HG02678 (cell line): ENCODE measurements around the gene TEN1.
A peak's percentile ranks its signal among the peaks of the same experiment; 100 is the strongest.
"Not testable (repeated sequence)": the region's sequence is repeated elsewhere in the genome, so short reads cannot be mapped to it uniquely, and the experiment has no call there.

Source experiments
- ATAC-seq: cut with Tn5 transposase; IDR thresholded peaks from one replicate; pipeline ENCODE4 v1.9.1; 2021; ENCODE audit warnings: mild to moderate bottlenecking, moderate library complexity; ENCODE audit not compliant: unreplicated experiment

Gene TEN1, protein sequence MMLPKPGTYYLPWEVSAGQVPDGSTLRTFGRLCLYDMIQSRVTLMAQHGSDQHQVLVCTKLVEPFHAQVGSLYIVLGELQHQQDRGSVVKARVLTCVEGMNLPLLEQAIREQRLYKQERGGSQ

GRCh38 chr17:75978938-75979704 lies at the start of gene TEN1, which contains the start of gene ACOX1:
TEN1 (plus strand) TSS chr17:75979240; CDS start chr17:75986193, 6,953 bp downstream.
ACOX1 (minus strand) TSS chr17:75979166; CDS start chr17:75979073, 93 bp downstream.
- ATAC-seq: peak; percentile 88

- no peak for ATAC-seq
Measured at GRCh38 chr17:75931062-75931461, 48.0 kb upstream of the TEN1 start.

DNA sequence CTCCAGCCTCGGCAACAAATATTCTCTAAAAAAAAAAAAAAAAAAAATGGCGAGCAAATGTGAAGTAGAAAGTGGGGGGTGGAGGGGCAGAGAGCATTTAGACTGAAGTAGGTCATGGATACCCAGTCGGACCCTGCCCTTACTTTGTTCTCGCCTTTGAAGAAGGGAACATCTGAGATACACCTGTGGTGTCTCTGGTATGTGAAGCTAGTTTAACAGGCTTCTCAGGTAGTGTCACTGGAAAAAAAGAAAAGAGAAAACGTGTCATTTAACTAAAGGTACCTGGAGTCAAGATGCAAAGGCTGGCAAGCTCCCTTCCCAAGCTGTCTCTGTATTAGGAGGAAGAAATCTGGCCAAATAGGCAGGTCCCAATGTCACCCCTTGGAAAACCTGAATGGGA lies 46.2 kb upstream of the TEN1 start:
- no peak for ATAC-seq

GRCh38 chr17:75933808-75934207 lies 45.2 kb upstream of the TEN1 start:
- ATAC-seq: no peak

- no peak for ATAC-seq
Measured at GRCh38 chr17:75937652-75938051, 41.4 kb upstream of the TEN1 start.

DNA sequence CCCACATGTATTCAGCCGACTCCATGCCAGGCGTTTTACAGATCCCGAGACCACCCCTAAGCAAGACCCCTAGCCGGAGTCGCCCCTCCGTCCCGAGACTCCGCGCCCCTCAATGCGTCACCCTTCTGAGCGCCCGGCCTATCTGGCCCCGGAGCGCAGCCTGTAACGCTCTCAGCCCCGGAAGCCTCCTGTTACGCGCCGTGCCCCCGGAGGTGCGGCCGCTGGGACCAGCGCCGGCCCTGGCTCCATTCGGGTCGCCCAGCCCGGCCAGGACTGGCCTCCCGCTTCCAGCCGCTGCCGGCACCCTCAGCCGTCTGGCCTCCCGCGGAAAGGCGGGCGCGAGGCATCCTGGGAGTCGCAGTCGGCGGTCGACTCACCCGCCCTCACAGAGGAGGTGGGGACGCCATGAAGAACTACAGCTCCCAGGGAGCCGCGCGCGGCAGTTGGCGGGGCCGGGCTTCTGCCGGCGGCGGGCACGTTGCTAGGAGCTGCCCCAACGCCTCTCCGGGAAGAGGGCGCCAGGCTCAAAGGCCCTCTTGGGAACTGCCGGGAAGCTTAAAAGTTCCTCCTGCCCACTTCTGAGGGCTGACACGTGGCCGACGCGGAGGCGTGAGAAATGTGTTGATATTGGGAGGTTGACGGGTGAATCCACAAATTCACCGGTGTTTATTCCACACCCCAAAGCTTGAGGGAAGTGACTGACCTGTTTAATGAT lies 38.2 kb upstream of the TEN1 start, which contains the start of gene FBF1:
Gene FBF1, minus strand, starts transcription at position 316 of the 715 bp plus-strand sequence. CDS start 2,893 bp downstream, outside the sequence.
- peak; percentile 94 for ATAC-seq

DNA sequence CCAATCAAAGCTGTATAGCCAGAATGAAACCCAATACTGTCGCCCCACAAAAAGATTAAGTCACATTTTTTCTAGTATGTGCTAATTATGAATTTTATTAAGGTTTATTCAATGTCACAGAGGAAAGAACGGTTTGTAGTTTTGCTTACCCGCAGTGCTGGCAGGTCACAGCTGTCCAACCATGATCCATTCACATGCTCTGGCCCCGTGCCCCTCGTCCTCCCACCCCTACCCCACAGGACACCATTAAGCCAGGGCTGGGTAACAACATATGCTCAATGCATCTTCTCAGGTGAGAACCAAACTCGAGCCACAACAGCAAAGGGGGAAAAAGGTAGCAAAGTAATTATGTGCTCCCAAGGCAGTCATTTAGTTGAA lies 37.6 kb upstream of the TEN1 start:
- ATAC-seq: no peak

DNA sequence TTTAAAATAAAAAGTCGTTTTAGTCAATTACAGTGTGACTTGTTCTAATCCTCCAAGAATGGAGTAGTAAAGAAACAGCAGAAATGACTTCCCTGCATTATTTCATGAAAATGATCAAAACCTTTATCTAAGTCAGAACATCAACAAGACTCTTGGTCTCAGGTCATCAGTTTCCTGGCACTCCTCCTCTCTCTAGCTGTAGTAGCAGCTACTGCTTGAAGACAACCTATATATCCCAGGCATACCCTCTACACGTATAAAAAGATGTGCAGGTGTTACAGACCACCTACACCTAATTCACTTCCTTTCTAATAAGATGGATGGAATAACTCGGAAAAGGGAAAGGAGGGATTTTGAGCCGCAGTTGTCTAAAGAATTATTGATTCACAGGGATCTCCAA lies 36.6 kb upstream of the TEN1 start:
- ATAC-seq: no peak

- ATAC-seq: no peak
Measured at GRCh38 chr17:75943491-75943890, 35.5 kb upstream of the TEN1 start.

DNA sequence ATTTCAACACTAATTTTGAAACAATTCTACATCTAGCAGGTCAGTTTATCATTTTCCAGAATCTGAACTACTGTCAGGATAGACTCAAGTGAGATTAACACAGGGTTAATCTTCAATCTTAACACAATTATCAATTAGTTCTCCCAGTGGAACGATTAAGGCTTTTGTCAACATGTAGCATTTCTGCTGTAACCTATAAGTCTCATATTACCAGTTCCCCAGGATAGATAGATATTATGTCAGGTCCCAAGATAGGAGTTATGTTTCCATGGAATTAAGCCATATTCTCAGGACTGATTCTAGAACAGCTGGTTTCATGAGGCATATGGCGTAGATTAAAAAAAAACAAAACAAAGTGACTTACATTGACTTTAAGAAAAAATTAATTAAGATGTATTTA lies 33.8 kb upstream of the TEN1 start:
- ATAC-seq: no peak

DNA sequence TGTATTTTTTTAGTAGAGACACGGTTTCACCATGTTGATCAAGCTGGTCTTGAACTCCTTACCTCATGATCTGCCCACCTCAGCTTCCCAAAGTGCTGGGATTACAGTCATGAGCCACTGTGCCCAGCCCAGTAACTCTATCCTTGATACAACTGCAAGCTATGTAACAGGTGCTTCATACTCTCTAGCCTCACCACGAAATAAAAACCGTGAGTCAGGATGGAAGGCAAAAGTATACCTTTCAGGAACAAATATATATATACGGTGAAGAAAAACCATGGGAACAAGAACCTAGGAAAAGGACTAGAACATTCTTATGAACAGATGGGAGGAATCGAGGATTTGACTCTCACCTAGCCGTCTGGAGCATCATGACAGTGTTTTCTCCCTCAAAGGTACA lies 28.6 kb upstream of the TEN1 start:
- no peak for ATAC-seq

- no peak for ATAC-seq
Measured at GRCh38 chr17:75950855-75951554, 28.0 kb upstream of the TEN1 start.

DNA sequence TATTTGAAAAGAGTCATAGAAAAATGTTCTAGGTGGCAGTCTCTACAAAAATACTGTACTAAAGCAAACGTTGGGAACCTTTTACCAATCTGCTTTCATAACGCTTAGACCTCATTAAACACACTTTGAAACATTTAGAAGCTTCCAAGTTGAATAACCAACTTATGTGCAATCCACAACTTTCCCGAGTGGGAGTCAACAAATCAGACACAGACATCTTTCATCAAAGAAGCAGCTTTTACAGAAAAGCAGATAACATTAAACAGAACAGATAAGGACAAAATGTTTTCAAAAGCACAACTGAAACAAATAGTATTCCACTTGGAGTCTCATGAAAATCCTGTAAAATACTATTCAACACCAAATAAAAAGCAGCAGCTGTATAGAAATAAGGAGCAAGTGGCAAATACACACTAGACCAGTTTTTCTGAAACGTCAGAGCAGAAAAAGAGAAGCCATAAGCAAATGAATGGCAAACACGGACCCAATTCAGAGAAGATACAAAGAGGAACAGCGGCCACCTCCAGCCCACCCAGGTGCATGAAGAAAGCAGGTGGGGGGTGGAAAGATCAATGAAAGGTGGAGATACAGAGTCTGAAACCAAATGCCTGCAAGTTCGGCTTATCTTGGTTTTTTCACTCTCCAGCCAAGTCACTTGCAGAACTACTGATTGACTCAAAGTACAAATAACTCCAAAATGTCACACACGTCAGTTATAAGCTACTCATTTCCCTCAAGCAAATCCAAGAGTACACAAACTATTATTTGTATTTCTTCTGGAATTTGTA lies 19.8 kb upstream of the TEN1 start:
- no peak for ATAC-seq

DNA sequence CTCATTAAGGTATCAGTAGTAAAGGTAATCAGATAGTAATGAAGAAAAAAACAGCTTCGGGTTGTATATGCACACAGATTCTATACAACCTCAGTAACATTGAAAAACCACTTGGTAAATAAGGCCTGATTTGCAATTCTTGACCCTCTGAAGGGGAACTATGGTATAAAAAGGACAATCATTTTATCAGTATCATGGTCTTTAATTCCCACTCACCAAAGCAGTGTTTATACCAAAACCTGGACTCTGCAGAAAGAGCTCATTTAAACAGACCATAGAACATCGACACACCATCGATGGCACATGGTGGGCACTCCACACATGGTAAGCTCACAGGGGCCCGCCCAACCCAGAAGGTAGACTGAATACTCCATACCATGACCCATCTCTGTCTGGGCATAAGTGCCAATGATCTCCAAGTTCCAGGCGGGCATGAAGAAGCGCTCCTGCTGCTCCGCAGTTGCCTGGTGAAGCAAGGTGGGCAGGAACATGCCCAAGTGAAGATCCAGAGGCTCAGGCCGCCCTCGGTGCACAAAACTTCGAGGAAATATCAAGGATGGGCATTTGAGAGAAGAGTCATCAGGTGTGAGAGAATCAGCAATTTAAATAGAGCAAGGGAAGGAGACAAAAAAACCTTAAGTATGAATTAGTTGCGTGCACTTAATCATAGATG lies 19.1 kb upstream of the TEN1 start:
- no peak for ATAC-seq

DNA sequence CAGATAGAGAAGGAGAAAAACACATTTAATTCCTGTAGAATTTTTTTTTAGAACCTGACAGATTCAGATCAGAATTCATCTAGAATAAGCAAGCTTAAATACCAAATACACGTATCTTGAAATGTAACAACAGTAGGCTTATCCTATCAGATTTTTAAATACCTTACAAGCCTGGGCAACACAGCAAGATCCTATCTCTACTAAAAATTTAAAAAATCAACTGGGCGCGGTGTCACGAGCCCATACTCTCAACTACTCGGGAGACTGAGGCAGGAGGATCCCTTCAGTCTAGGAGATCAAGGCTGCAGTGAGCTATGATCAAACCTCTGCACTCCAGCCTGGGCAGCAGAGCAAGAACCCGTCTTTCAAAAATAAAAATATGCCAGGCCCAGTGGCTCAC lies 13.6 kb upstream of the TEN1 start:
- no peak for ATAC-seq

- not testable (repeated sequence) for ATAC-seq
Measured at GRCh38 chr17:75969044-75969443, 10.0 kb upstream of the TEN1 start.

- ATAC-seq: no peak
Measured at GRCh38 chr17:75970011-75970523, 9.0 kb upstream of the TEN1 start.

- ATAC-seq: no peak
Measured at GRCh38 chr17:75970626-75971025, 8.4 kb upstream of the TEN1 start.

DNA sequence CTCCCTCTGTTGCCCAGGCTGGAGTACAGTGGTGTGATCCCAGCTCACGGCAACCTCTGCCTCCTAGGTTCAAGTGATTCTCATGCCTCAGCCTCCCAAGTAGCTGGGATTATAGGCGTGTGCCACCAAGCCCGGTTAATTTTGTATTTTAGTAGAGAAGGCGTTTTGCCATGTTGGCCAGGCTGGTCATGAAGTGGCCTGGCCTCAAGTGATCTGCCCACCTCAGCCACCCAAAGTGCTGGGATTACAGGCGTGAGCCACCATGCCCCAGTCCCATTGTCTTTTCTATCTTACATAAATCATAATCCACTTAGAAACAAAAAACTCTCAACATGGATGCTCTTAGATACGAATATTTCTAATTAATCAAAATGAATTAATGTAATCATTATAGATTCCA lies 3.9 kb upstream of the TEN1 start:
- not testable (repeated sequence) for ATAC-seq

- ATAC-seq: no peak
Measured at GRCh38 chr17:75975757-75976174, 3.3 kb upstream of the TEN1 start.
